SK-N-SH (cell line): ENCODE results near the gene PPME1. TPM values are rescaled to one million over a fixed set of nuclear protein-coding genes. Genes with fewer than 3 reads are reported as not detected.

Experiments used
- CTCF ChIA-PET: fragments of 300-600, 350-600 bp; formaldehyde crosslinking; extraction: SDS; loops from one replicate; lab custom pipeline; 2021; lab: Yijun Ruan, JAX
- POLR2A ChIA-PET: fragments of 350-600 bp; sonication (Branson Sonifier 250); formaldehyde crosslinking; extraction: SDS; loops from one replicate; lab custom pipeline; 2020; ENCODE audit warnings: antibody characterized with exemption, inconsistent platforms; lab: Yijun Ruan, JAX
- DNase-seq: peaks from one replicate; pipeline ENCODE4 v3.0.0; 2012
- H2AFZ ChIP-seq: fragments of 200-600 bp; sonication (generic); 2 replicates; pipeline ENCODE4 v1.8.1; 2016; ENCODE audit warnings: antibody characterized with exemption, mild to moderate bottlenecking, low read depth
- H3F3A ChIP-seq: fragments of 200-600 bp; sonication (generic); replicated peaks from 2 replicates; pipeline ENCODE3; 2016; ENCODE audit warnings: antibody characterized with exemption, mild to moderate bottlenecking; ENCODE audit not compliant: insufficient read depth
- H3K27ac ChIP-seq, 2 experiments: fragments of 200-500 bp in 1 of 2; fragments of 200-600 bp in 1 of 2; sonication (Bioruptor generic) in 1 of 2; sonication (generic), shearing (Covaris generic) in 1 of 2; 2 replicates each; pipeline versions ENCODE4 v1.5.1 to v1.6.1; 2014 to 2016; ENCODE audit warnings: low read depth in 2 of 2, inconsistent platforms in 1 of 2, low read length in 1 of 2, mild to moderate bottlenecking in 1 of 2, mixed read lengths in 1 of 2
- H3K27me3 ChIP-seq: fragments of 200-600 bp; sonication (generic), shearing (Covaris generic); 2 replicates; pipeline ENCODE4 v1.6.1; 2016; ENCODE audit warnings: mixed run types; ENCODE audit not compliant: insufficient read depth
- H3K36me3 ChIP-seq, 2 experiments: fragments of 200-500 bp in 1 of 2; fragments of 200-600 bp in 1 of 2; sonication (Bioruptor generic) in 1 of 2; sonication (generic) in 1 of 2; replicated peaks in 1 of 2; 2 replicates each; pipeline versions ENCODE3 to v1.5.1; 2014 to 2016; ENCODE audit warnings: low read length in 1 of 2, mild to moderate bottlenecking in 1 of 2; ENCODE audit not compliant: insufficient read depth in 2 of 2, control insufficient read depth in 1 of 2
- H3K4me1 ChIP-seq, 2 experiments: fragments of 200-500 bp in 1 of 2; fragments of 200-600 bp in 1 of 2; sonication (Bioruptor generic) in 1 of 2; sonication (generic), shearing (Covaris generic) in 1 of 2; 2 replicates each; pipeline versions ENCODE4 v1.5.1 to v1.6.1; 2014 to 2016; ENCODE audit warnings: low read depth in 1 of 2, low read length in 1 of 2, mixed run types in 1 of 2; ENCODE audit not compliant: insufficient read depth in 2 of 2, control insufficient read depth in 1 of 2
- H3K4me2 ChIP-seq: fragments of 200-600 bp; sonication (generic), shearing (Covaris generic); 2 replicates; pipeline ENCODE4 v1.6.1; 2017; ENCODE audit warnings: mixed run types
- H3K4me3 ChIP-seq, 2 experiments: fragments of 200-500 bp in 1 of 2; fragments of 200-600 bp in 1 of 2; sonication (Bioruptor generic) in 1 of 2; sonication (generic), shearing (Covaris generic) in 1 of 2; 2 replicates each; pipeline versions ENCODE4 v1.5.1 to v1.8.1; 2014 to 2016; ENCODE audit warnings: low read depth in 2 of 2, inconsistent platforms in 1 of 2, low read length in 1 of 2, mild to moderate bottlenecking in 1 of 2, mixed read lengths in 1 of 2, moderate library complexity in 1 of 2
- H3K79me2 ChIP-seq: fragments of 200-600 bp; sonication (generic); 2 replicates; pipeline ENCODE4 v1.8.1; 2017; ENCODE audit warnings: mild to moderate bottlenecking; ENCODE audit not compliant: insufficient read depth
- H3K9ac ChIP-seq: fragments of 200-600 bp; sonication (generic); 2 replicates; pipeline ENCODE4 v1.6.1; 2017; ENCODE audit warnings: mixed run types
- H3K9me2 ChIP-seq: fragments of 200-600 bp; sonication (generic); 2 replicates; pipeline ENCODE4 v1.6.1; 2017; ENCODE audit warnings: mixed run types
- H3K9me3 ChIP-seq: fragments of 200-600 bp; sonication (generic); 2 replicates; pipeline ENCODE4 v1.6.1; 2017; ENCODE audit warnings: mixed run types, mild to moderate bottlenecking, moderate library complexity
- H4K20me1 ChIP-seq: fragments of 200-600 bp; sonication (generic); 2 replicates; pipeline ENCODE4 v1.6.1; 2017; ENCODE audit warnings: mild to moderate bottlenecking, mixed run types; ENCODE audit not compliant: insufficient read depth
- EP300 ChIP-seq, 2 experiments: IDR thresholded peaks; 2 replicates each; pipeline versions ENCODE4 v1.4.0 to v1.6.1; 2012; ENCODE audit warnings: borderline replicate concordance in 1 of 2, low read depth in 1 of 2, low read length in 1 of 2
- EZH2phosphoT487 ChIP-seq: fragments of 200-600 bp; sonication (generic); IDR thresholded peaks from 2 replicates; pipeline ENCODE4 v1.6.1; 2017; ENCODE audit warnings: low read depth, mixed run types, mild to moderate bottlenecking, antibody characterized with exemption, moderate library complexity, borderline replicate concordance
- FOSL2 ChIP-seq: IDR thresholded peaks from 2 replicates; pipeline ENCODE4 v1.4.0; 2012; ENCODE audit warnings: low read depth, mild to moderate bottlenecking, moderate library complexity, borderline replicate concordance
- FOXJ3 ChIP-seq: sonication (generic); formaldehyde crosslinking; IDR thresholded peaks from 2 replicates; pipeline ENCODE4 v1.5.1; 2020; ENCODE audit warnings: mild to moderate bottlenecking, missing genetic modification reagents
- GABPA ChIP-seq: IDR thresholded peaks from 2 replicates; pipeline ENCODE4 v1.4.0; 2012; ENCODE audit warnings: low read depth, mild to moderate bottlenecking
- GATA2 ChIP-seq: sonication (generic); formaldehyde crosslinking; IDR thresholded peaks from 2 replicates; pipeline ENCODE4 v1.5.0; 2020; ENCODE audit warnings: mild to moderate bottlenecking, missing genetic modification reagents
- JUND ChIP-seq: IDR thresholded peaks from 2 replicates; pipeline ENCODE4 v1.4.0; 2012
- NFIC ChIP-seq: IDR thresholded peaks from 2 replicates; pipeline ENCODE4 v1.4.0; 2012; ENCODE audit warnings: borderline replicate concordance
- POLR2AphosphoS5 ChIP-seq: IDR thresholded peaks from 2 replicates; pipeline ENCODE4 v1.6.1; 2012; ENCODE audit warnings: low read depth, low read length
- RAD21 ChIP-seq: IDR thresholded peaks from 2 replicates; pipeline ENCODE4 v1.6.1; 2012; ENCODE audit warnings: mild to moderate bottlenecking, low read length
- RXRA ChIP-seq: IDR thresholded peaks from 2 replicates; pipeline ENCODE4 v1.4.0; 2012; ENCODE audit warnings: low read depth, mild to moderate bottlenecking, borderline replicate concordance
- SIN3A ChIP-seq: IDR thresholded peaks from 2 replicates; pipeline ENCODE4 v1.6.1; 2012; ENCODE audit warnings: low read depth, mild to moderate bottlenecking, low read length, moderate library complexity, borderline replicate concordance
- TAF1 ChIP-seq: IDR thresholded peaks from 2 replicates; pipeline ENCODE4 v1.6.1; 2012; ENCODE audit warnings: low read depth, mild to moderate bottlenecking, low read length, moderate library complexity, borderline replicate concordance
- WGBS: methylation state at CpG from one replicate; pipeline ENCODE4 v1.1.6; 2017; ENCODE audit warnings: low lambda C conversion rate; 5-methylcytosine and 5-hydroxymethylcytosine counted together
- polyA plus RNA-seq, 3 experiments: library from polyadenylated mRNA; depleted of rRNA; stranded (reverse); fragments of >200 nt; gene quantifications; 2 replicates each; pipeline ENCODE4 v1.2.3, GENCODE V29; 2012
- TF ChIP-seq, protein P1 (sequence below): fragments of 200-600 bp; sonication (generic); IDR thresholded peaks from 2 replicates; pipeline ENCODE4 v1.6.1; 2017; ENCODE audit warnings: antibody characterized with exemption, mild to moderate bottlenecking, moderate library complexity
- TF ChIP-seq, protein P2 (sequence below): IDR thresholded peaks from 2 replicates; pipeline ENCODE4 v1.4.0; 2012; ENCODE audit warnings: low read depth
- TF ChIP-seq, protein P3 (sequence below): fragments of 150-350 bp; IDR thresholded peaks from 2 replicates; pipeline ENCODE4 v1.6.1; 2017; ENCODE audit warnings: antibody characterized with exemption, low read length, low read depth, borderline replicate concordance
- TF ChIP-seq, protein P4 (sequence below): IDR thresholded peaks from 2 replicates; pipeline ENCODE4 v1.4.0; 2012; ENCODE audit warnings: low read depth, borderline replicate concordance
- TF ChIP-seq, protein P5 (sequence below): IDR thresholded peaks from 2 replicates; pipeline ENCODE4; 2012

The PPME1 gene
- polyA plus RNA-seq, 1 of the 3 experiments (the other 2 are of a cell fraction): 107 TPM

DNA sequence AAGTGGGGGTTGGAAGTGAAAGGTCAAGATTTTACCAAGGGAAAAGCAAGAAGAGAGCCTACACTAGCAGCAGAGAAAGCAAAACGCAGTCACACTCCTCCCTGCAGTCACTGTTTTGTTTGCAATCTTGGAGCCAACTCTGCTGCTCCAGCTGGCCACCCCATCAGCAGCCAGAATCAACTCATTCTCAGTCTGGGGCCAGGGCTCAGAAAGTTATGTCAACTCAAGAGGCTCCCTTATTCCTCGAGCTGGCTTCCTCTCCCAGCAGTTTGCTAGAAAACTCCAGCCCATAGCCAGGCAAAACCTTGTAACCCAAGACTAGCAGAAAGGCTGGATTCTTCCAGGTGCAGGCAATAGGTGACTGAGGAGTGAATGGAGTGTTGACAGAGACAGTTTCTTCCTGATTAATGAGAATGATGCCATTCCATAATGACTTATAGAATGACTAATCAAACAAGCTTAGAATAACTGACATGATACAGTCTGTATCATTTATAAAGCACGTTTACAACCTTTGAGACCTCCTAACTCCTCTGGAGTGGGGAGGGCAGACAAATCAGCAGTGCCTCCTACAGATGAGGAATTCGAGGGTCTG, 87.0 kb downstream of the PPME1 start:
- POLR2A ChIA-PET: no interaction called here
- no peak overlapping the region for H3K9ac ChIP-seq
- H3K9me3 ChIP-seq: no peaks in the 10 kb centered on the region

DNA sequence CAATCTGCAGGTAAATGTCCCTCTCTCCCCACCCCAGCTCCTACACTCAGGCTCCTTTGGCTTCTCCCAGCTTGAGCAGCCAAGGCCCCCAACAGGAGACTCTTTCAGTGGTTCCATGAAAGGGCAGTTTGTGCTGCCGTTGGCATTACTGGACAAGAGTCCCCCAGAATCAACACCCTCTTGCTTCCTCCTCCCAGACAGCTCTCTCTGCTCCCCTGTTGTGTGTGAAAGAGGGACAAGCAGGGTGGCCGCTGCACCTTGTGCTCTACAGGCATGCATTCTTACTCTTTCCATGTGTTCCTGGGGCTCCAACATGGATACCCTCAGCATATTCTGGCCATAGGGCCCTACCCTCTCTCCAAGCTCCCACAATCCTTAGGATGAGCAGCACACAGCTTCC, 91.6 kb downstream of the PPME1 start:
- TF ChIP-seq, protein P1, sequence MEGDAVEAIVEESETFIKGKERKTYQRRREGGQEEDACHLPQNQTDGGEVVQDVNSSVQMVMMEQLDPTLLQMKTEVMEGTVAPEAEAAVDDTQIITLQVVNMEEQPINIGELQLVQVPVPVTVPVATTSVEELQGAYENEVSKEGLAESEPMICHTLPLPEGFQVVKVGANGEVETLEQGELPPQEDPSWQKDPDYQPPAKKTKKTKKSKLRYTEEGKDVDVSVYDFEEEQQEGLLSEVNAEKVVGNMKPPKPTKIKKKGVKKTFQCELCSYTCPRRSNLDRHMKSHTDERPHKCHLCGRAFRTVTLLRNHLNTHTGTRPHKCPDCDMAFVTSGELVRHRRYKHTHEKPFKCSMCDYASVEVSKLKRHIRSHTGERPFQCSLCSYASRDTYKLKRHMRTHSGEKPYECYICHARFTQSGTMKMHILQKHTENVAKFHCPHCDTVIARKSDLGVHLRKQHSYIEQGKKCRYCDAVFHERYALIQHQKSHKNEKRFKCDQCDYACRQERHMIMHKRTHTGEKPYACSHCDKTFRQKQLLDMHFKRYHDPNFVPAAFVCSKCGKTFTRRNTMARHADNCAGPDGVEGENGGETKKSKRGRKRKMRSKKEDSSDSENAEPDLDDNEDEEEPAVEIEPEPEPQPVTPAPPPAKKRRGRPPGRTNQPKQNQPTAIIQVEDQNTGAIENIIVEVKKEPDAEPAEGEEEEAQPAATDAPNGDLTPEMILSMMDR: no peak
- TF ChIP-seq, protein P2, sequence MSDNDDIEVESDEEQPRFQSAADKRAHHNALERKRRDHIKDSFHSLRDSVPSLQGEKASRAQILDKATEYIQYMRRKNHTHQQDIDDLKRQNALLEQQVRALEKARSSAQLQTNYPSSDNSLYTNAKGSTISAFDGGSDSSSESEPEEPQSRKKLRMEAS: no peak
- no peak for TF ChIP-seq RXRA
- TF ChIP-seq, protein P3, sequence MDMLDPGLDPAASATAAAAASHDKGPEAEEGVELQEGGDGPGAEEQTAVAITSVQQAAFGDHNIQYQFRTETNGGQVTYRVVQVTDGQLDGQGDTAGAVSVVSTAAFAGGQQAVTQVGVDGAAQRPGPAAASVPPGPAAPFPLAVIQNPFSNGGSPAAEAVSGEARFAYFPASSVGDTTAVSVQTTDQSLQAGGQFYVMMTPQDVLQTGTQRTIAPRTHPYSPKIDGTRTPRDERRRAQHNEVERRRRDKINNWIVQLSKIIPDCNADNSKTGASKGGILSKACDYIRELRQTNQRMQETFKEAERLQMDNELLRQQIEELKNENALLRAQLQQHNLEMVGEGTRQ: no peak
- no peak for TF ChIP-seq GABPA
- TF ChIP-seq POLR2AphosphoS5: no peak
- no peak for TF ChIP-seq EZH2phosphoT487
- no peak for TF ChIP-seq TAF1
- no peak for TF ChIP-seq GATA2 (CRISPR knock-in tag)
- no peak for TF ChIP-seq RAD21
- TF ChIP-seq SIN3A: no peak
- TF ChIP-seq, protein P4, sequence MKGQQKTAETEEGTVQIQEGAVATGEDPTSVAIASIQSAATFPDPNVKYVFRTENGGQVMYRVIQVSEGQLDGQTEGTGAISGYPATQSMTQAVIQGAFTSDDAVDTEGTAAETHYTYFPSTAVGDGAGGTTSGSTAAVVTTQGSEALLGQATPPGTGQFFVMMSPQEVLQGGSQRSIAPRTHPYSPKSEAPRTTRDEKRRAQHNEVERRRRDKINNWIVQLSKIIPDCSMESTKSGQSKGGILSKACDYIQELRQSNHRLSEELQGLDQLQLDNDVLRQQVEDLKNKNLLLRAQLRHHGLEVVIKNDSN: no peak
- no peak for TF ChIP-seq NFIC
- TF ChIP-seq FOXJ3 (CRISPR knock-in tag): no peak
- TF ChIP-seq, protein P5, sequence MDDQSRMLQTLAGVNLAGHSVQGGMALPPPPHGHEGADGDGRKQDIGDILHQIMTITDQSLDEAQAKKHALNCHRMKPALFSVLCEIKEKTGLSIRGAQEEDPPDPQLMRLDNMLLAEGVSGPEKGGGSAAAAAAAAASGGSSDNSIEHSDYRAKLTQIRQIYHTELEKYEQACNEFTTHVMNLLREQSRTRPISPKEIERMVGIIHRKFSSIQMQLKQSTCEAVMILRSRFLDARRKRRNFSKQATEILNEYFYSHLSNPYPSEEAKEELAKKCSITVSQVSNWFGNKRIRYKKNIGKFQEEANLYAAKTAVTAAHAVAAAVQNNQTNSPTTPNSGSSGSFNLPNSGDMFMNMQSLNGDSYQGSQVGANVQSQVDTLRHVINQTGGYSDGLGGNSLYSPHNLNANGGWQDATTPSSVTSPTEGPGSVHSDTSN: no peak
- TF ChIP-seq FOSL2: no peak
- no peak for TF ChIP-seq EP300 (IDR thresholded peaks at IDR 0.05; ENCODE audit: borderline replicate concordance in 1 of 2, low read depth in 1 of 2, low read length in 1 of 2)
- no peak for TF ChIP-seq JUND

More for the DNA sequence above, 87.0 kb downstream of the PPME1 start:
- H3K4me3 ChIP-seq: no peak overlapping the region
- TF ChIP-seq, protein P5: peak; percentile 57
- TF ChIP-seq EP300 (IDR thresholded peaks at IDR 0.05; ENCODE audit: borderline replicate concordance in 1 of 2, low read depth in 1 of 2, low read length in 1 of 2): no peak
- peak overlapping the region in 1 of 2 experiments; percentile 15; a peak in 1 of 4 replicates for H3K27ac ChIP-seq
- CTCF ChIA-PET: interaction anchor here (0.5 to 4.2 kb wide), 4 partner anchors 154 to 309 kb away, joined by 3 to 24 read pairs (median 3); no protein-coding TSS in a partner anchor
- H3K4me2 ChIP-seq: 0 out of 2 replicates have a peak overlapping the region, but pooled peaks have one; percentile 8
- H3K36me3 ChIP-seq: peaks cover 9 to 32% of the 10 kb centered on the region in 2 experiments
- H3K27me3 ChIP-seq: no peaks in the 10 kb centered on the region
- H4K20me1 ChIP-seq: no peaks in the 10 kb centered on the region
- 54% methylated on average over 4 of the region's 4 CpGs for WGBS
- H3K4me1 ChIP-seq: peaks cover 0 to 10% of the 10 kb centered on the region in 2 experiments; a peak in 1 of 4 replicates
- DNase-seq: no peak
- H3K79me2 ChIP-seq: no peaks in the 10 kb centered on the region
- peaks cover 10% of the 10 kb centered on the region for H3F3A ChIP-seq
- no peaks in the 10 kb centered on the region for H3K9me2 ChIP-seq
- no peak overlapping the region for H2AFZ ChIP-seq

More for the DNA sequence above, 91.6 kb downstream of the PPME1 start:
- POLR2A ChIA-PET: no interaction called here
- H4K20me1 ChIP-seq: no peaks in the 10 kb centered on the region
- H3K4me3 ChIP-seq: no peak overlapping the region
- WGBS: 92% methylated on average over 2 of the region's 2 CpGs
- H3K9me2 ChIP-seq: no peaks in the 10 kb centered on the region
- no peaks in the 10 kb centered on the region for H3K9me3 ChIP-seq
- H3K79me2 ChIP-seq: no peaks in the 10 kb centered on the region
- H3K27me3 ChIP-seq: no peaks in the 10 kb centered on the region
- H3K4me2 ChIP-seq: no peak overlapping the region
- H3K27ac ChIP-seq: no peak overlapping the region
- no peak overlapping the region for H2AFZ ChIP-seq
- no peaks in the 10 kb centered on the region for H3K36me3 ChIP-seq
- CTCF ChIA-PET: interaction anchor here (1.5 to 1.6 kb wide), 2 partner anchors 126 to 187 kb away, joined by 4 to 6 read pairs; no protein-coding TSS in a partner anchor
- no peak overlapping the region for H3K9ac ChIP-seq
- DNase-seq: no peak
- no peaks in the 10 kb centered on the region for H3F3A ChIP-seq
- peaks cover 0 to 9% of the 10 kb centered on the region in 2 experiments; a peak in 1 of 4 replicates for H3K4me1 ChIP-seq
